H9 (cell line): ENCODE data around the gene FADS1. TPM values are rescaled to one million over a fixed set of nuclear protein-coding genes. Genes with fewer than 3 reads are reported as not detected.

Experiments used
- DNase-seq: peaks from one replicate; pipeline ENCODE4 v3.0.0-alpha.2; 2017
- H2AFZ ChIP-seq: one replicate; pipeline ENCODE4 v1.6.1; 2013; ENCODE audit warnings: mild to moderate bottlenecking, low read length, control low read depth, moderate library complexity
- H2AK5ac ChIP-seq: 2 replicates; pipeline ENCODE4 v1.6.1; 2013; ENCODE audit warnings: low read length, control low read depth, mixed read lengths; ENCODE audit not compliant: insufficient read length
- H2BK120ac ChIP-seq: one replicate; pipeline ENCODE4 v1.6.1; 2013; ENCODE audit warnings: low read depth, mild to moderate bottlenecking, low read length, control low read depth, inconsistent platforms; ENCODE audit not compliant: poor library complexity, severe bottlenecking
- H2BK12ac ChIP-seq: 2 replicates; pipeline ENCODE4 v1.6.1; 2013; ENCODE audit warnings: low read length, control low read depth, mixed read lengths, low read depth; ENCODE audit not compliant: insufficient read length
- H2BK15ac ChIP-seq: 2 replicates; pipeline ENCODE4 v1.6.1; 2013; ENCODE audit warnings: low read depth, low read length, control low read depth
- H2BK20ac ChIP-seq: one replicate; pipeline ENCODE4 v1.6.1; 2013; ENCODE audit warnings: low read depth, mild to moderate bottlenecking, low read length, control low read depth, inconsistent platforms; ENCODE audit not compliant: poor library complexity, severe bottlenecking
- H2BK5ac ChIP-seq: 2 replicates; pipeline ENCODE4 v1.6.1; 2013; ENCODE audit warnings: low read length, control low read depth, mixed read lengths; ENCODE audit not compliant: insufficient read length
- H3K14ac ChIP-seq: 2 replicates; pipeline ENCODE4 v1.6.1; 2013; ENCODE audit warnings: low read length, control low read depth; ENCODE audit not compliant: insufficient read depth
- H3K18ac ChIP-seq: 2 replicates; pipeline ENCODE4 v1.6.1; 2013; ENCODE audit warnings: low read depth, mild to moderate bottlenecking, mixed read lengths, low read length, control low read depth; ENCODE audit not compliant: insufficient read length
- H3K23ac ChIP-seq: 2 replicates; pipeline ENCODE4 v1.6.1; 2013; ENCODE audit warnings: low read length, control low read depth, mixed read lengths, low read depth; ENCODE audit not compliant: insufficient read length
- H3K23me2 ChIP-seq: 2 replicates; pipeline ENCODE4 v1.6.1; 2013; ENCODE audit warnings: low read depth, mild to moderate bottlenecking, mixed read lengths, low read length, control low read depth; ENCODE audit not compliant: insufficient read length, poor library complexity, severe bottlenecking
- H3K27ac ChIP-seq: 2 replicates; pipeline ENCODE4 v1.5.1; 2013; ENCODE audit warnings: low read length, control low read depth, mixed read lengths, low read depth; ENCODE audit not compliant: insufficient read length
- H3K27me3 ChIP-seq: 2 replicates; pipeline ENCODE4 v1.6.1; 2013; ENCODE audit warnings: low read length, control low read depth, inconsistent platforms; ENCODE audit not compliant: insufficient read depth
- H3K4ac ChIP-seq: 2 replicates; pipeline ENCODE4 v1.6.1; 2013; ENCODE audit warnings: low read depth, mild to moderate bottlenecking, control low read depth, inconsistent platforms, low read length, moderate library complexity
- H3K4me1 ChIP-seq: 2 replicates; pipeline ENCODE4 v1.6.1; 2013; ENCODE audit warnings: low read length, control low read depth, inconsistent platforms; ENCODE audit not compliant: insufficient read depth
- H3K4me2 ChIP-seq: 2 replicates; pipeline ENCODE4 v1.6.1; 2013; ENCODE audit warnings: low read length, control low read depth, mixed read lengths; ENCODE audit not compliant: insufficient read length, insufficient read depth
- H3K56ac ChIP-seq: 2 replicates; pipeline ENCODE4 v1.6.1; 2013; ENCODE audit warnings: low read depth, mild to moderate bottlenecking, mixed read lengths, low read length, control low read depth; ENCODE audit not compliant: insufficient read length
- H3K79me1 ChIP-seq: 2 replicates; pipeline ENCODE4 v1.6.1; 2013; ENCODE audit warnings: low read depth, mild to moderate bottlenecking, moderate library complexity, low read length, control low read depth, inconsistent platforms; ENCODE audit not compliant: insufficient read depth, poor library complexity, severe bottlenecking
- H3K79me2 ChIP-seq: 2 replicates; pipeline ENCODE4 v1.6.1; 2013; ENCODE audit warnings: low read length, control low read depth, inconsistent platforms; ENCODE audit not compliant: insufficient read depth
- H3K9ac ChIP-seq: 2 replicates; pipeline ENCODE4 v1.6.1; 2013; ENCODE audit warnings: low read length, control low read depth, mixed read lengths; ENCODE audit not compliant: insufficient read length; ENCODE audit errors: extremely low read depth
- H3K9me3 ChIP-seq: one replicate; pipeline ENCODE4 v1.6.1; 2013; ENCODE audit warnings: low read depth, low read length, inconsistent platforms; ENCODE audit not compliant: control insufficient read depth
- H3T11ph ChIP-seq: one replicate; pipeline ENCODE4 v1.6.1; 2013; ENCODE audit warnings: mild to moderate bottlenecking, low read length, control low read depth, inconsistent platforms
- H4K20me1 ChIP-seq: one replicate; pipeline ENCODE4 v1.6.1; 2013; ENCODE audit not compliant: control insufficient read depth, insufficient read length, insufficient read depth
- H4K5ac ChIP-seq: 2 replicates; pipeline ENCODE4 v1.6.1; 2013; ENCODE audit warnings: low read depth, mild to moderate bottlenecking, mixed read lengths, low read length, control low read depth; ENCODE audit not compliant: insufficient read length
- H4K8ac ChIP-seq: replicated peaks from 2 replicates; pipeline ENCODE4 v1.6.1; 2013; ENCODE audit warnings: low read length, control low read depth, mixed read lengths, low read depth; ENCODE audit not compliant: insufficient read length
- H4K91ac ChIP-seq: 2 replicates; pipeline ENCODE4 v1.6.1; 2013; ENCODE audit warnings: low read depth, mild to moderate bottlenecking, moderate library complexity, mixed read lengths, low read length, control low read depth; ENCODE audit not compliant: insufficient read length
- H3K27ac Mint-ChIP-seq, 3 experiments: 2 replicates in 2 of 3; 3 replicates in 1 of 3; pipeline ENCODE4 v1.8.0; 2020 to 2021; ENCODE audit warnings: mixed read lengths in 3 of 3, mild to moderate bottlenecking in 1 of 3, moderate library complexity in 1 of 3
- H3K27me3 Mint-ChIP-seq: 2 replicates; pipeline ENCODE4 v1.8.0; 2021; ENCODE audit warnings: low read depth, mild to moderate bottlenecking, moderate library complexity, mixed read lengths
- H3K36me3 Mint-ChIP-seq, 3 experiments: 2 replicates in 2 of 3; 3 replicates in 1 of 3; pipeline ENCODE4 v1.8.0; 2020 to 2021; ENCODE audit warnings: low read depth in 3 of 3, mixed read lengths in 3 of 3; ENCODE audit not compliant: insufficient read depth in 1 of 3
- H3K4me1 Mint-ChIP-seq, 2 experiments: 2 replicates each; pipeline ENCODE4 v1.8.0; 2020; ENCODE audit warnings: mixed read lengths in 2 of 2
- H3K4me3 Mint-ChIP-seq, 2 experiments: 2 replicates in 1 of 2; 3 replicates in 1 of 2; pipeline ENCODE4 v1.8.0; 2020 to 2021; ENCODE audit warnings: mild to moderate bottlenecking in 2 of 2, mixed read lengths in 2 of 2, moderate library complexity in 1 of 2
- H3K9me3 Mint-ChIP-seq, 2 experiments: 2 replicates in 1 of 2; 3 replicates in 1 of 2; pipeline ENCODE4 v1.8.0; 2020; ENCODE audit warnings: mild to moderate bottlenecking in 2 of 2, mixed read lengths in 2 of 2, moderate library complexity in 1 of 2
- CTCF ChIP-seq: fragments of 200-600 bp; sonication (generic); conservative IDR thresholded peaks from 3 replicates; pipeline ENCODE4 v1.8.0; 2021; ENCODE audit warnings: antibody characterized with exemption, mild to moderate bottlenecking
- WGBS: extraction: QIAGEN DNeasy Blood & Tissue Kit; methylation state at CpG from one replicate; pipeline ENCODE4 v1.1.7; 2013; ENCODE audit warnings: missing lambda C conversion rate, low lambda C conversion rate, mixed read lengths; ENCODE audit not compliant: insufficient read length; ENCODE audit errors: extremely low coverage; 5-methylcytosine and 5-hydroxymethylcytosine counted together
- total RNA-seq: library from RNA; stranded (reverse); gene quantifications from 2 replicates; pipeline ENCODE4 v1.2.1, GENCODE V29; 2021

FADS1 gene
- total RNA-seq, 1 experiment from 2014 or later: 125 TPM

- Histone ChIP-seq H2BK120ac (no peak overlapping the region), H3K79me1 (no peaks in the 10 kb centered on the region), H3K56ac (no peak overlapping the region), H3K14ac (no peak overlapping the region), H2BK12ac (no peak overlapping the region), H3K27me3 (no peaks in the 10 kb centered on the region), H4K20me1 (no peaks in the 10 kb centered on the region), H3K4me1 (peaks cover 3% of the 10 kb centered on the region), H3K23ac (no peak overlapping the region), H3K18ac (no peak overlapping the region), H2BK5ac (no peak overlapping the region), H3K23me2 (peaks cover 2% of the 10 kb centered on the region), H3K9ac (no peak overlapping the region), H4K8ac (no peak overlapping the region), H2AFZ (no peak overlapping the region), H4K5ac (no peak overlapping the region), H3K27ac (no peak overlapping the region), H3K4ac (no peak overlapping the region), H2BK20ac (no peak overlapping the region), H3K4me2 (no peak overlapping the region), H4K91ac (no peak overlapping the region), H3K9me3 (no peaks in the 10 kb centered on the region), H3T11ph (no peak overlapping the region), H2AK5ac (no peak overlapping the region), H3K79me2 (0 out of 2 replicates have a peak, but pooled peaks cover 2% of the 10 kb centered on the region), H2BK15ac (no peak overlapping the region)
- no CpG with 5 or more reads among the region's 8 CpGs for WGBS
- H3K36me3 Mint-ChIP-seq: peaks cover 68 to 83% (median 82%) of the 10 kb centered on the region in 3 experiments
- no peaks in the 10 kb centered on the region for H3K27me3 Mint-ChIP-seq
- no peak for TF ChIP-seq CTCF
- no peak for DNase-seq
- H3K4me3 Mint-ChIP-seq: no peak overlapping the region
- peaks cover 8 to 11% of the 10 kb centered on the region in 2 experiments for H3K4me1 Mint-ChIP-seq
- H3K27ac Mint-ChIP-seq: no peak overlapping the region
- H3K9me3 Mint-ChIP-seq: peaks cover 0 to 2% of the 10 kb centered on the region in 2 experiments; a peak in 1 of 5 replicates
These were observed 6.1 kb downstream of the FADS1 start for GRCh38 chr11:61810671-61811175.
